ENCODE measurements around the gene ZNRF1. TPM values are rescaled to one million over a fixed set of nuclear protein-coding genes. Genes with fewer than 3 reads are reported as not detected.

ZNRF1 gene
- total RNA-seq, 2 donors from 2014 or later, result 15.3 to 19.8 TPM

- TF ChIP-seq CTCF (IDR thresholded peaks at IDR 0.05), result no peak
- no peak overlapping the region for H3K27ac ChIP-seq
- no peak overlapping the region for H3K4me3 ChIP-seq
- peaks cover 0 to 26% of the 10 kb centered on the region in 2 donors for H3K4me1 ChIP-seq
- no peaks in the 10 kb centered on the region for H3K9me3 ChIP-seq
- DNase-seq (ENCODE audit: low spot score), result no peak
- H3K36me3 ChIP-seq, result peaks cover 14% of the 10 kb centered on the region
- no peaks in the 10 kb centered on the region for H3K27me3 ChIP-seq
These were observed 99.4 kb downstream of the ZNRF1 start for GRCh38 chr16:75097941-75098901.

GRCh38 chr16:75099075-75099667 is 100.3 kb downstream of the ZNRF1 start:
- no peaks in the 10 kb centered on the region for H3K9me3 ChIP-seq
- H3K4me1 ChIP-seq, result peaks cover 0 to 26% of the 10 kb centered on the region in 2 donors
- H3K4me3 ChIP-seq, result no peak overlapping the region
- no peaks in the 10 kb centered on the region for H3K27me3 ChIP-seq
- no peak for TF ChIP-seq CTCF (IDR thresholded peaks at IDR 0.05)
- no peak overlapping the region for H3K27ac ChIP-seq
- no peak for DNase-seq (ENCODE audit: low spot score)
- peaks cover 8% of the 10 kb centered on the region for H3K36me3 ChIP-seq

GRCh38 chr16:75099738-75100602 is 101.1 kb downstream of the ZNRF1 start:
- H3K36me3 ChIP-seq, result peaks cover 4% of the 10 kb centered on the region
- H3K27me3 ChIP-seq, result no peaks in the 10 kb centered on the region
- no peak overlapping the region for H3K27ac ChIP-seq
- H3K4me1 ChIP-seq, result peaks cover 0 to 34% of the 10 kb centered on the region in 2 donors
- no peak overlapping the region for H3K4me3 ChIP-seq
- DNase-seq (ENCODE audit: low spot score), result peak; percentile 62
- peak in 1 of 2 donors; percentile 23 for TF ChIP-seq CTCF (IDR thresholded peaks at IDR 0.05)
- no peaks in the 10 kb centered on the region for H3K9me3 ChIP-seq

GRCh38 chr16:75100603-75100990 is 101.8 kb downstream of the ZNRF1 start:
- no peak overlapping the region for H3K4me3 ChIP-seq
- H3K9me3 ChIP-seq, result no peaks in the 10 kb centered on the region
- no peak overlapping the region for H3K27ac ChIP-seq
- TF ChIP-seq CTCF (IDR thresholded peaks at IDR 0.05), result no peak
- H3K27me3 ChIP-seq, result no peaks in the 10 kb centered on the region
- H3K36me3 ChIP-seq, result no peaks in the 10 kb centered on the region
- no peak for DNase-seq (ENCODE audit: low spot score)
- H3K4me1 ChIP-seq, result peaks cover 0 to 40% of the 10 kb centered on the region in 2 donors

- DNase-seq (ENCODE audit: low spot score), result no peak
- no peak for TF ChIP-seq CTCF (IDR thresholded peaks at IDR 0.05)
- no peak overlapping the region for H3K27ac ChIP-seq
- H3K27me3 ChIP-seq, result no peaks in the 10 kb centered on the region
- H3K4me1 ChIP-seq, result peaks cover 0 to 51% of the 10 kb centered on the region in 2 donors
- H3K36me3 ChIP-seq, result no peaks in the 10 kb centered on the region
- no peaks in the 10 kb centered on the region for H3K9me3 ChIP-seq
- H3K4me3 ChIP-seq, result no peak overlapping the region
These were observed 102.8 kb downstream of the ZNRF1 start for GRCh38 chr16:75101635-75102034.

Measured in right atrium auricular region (tissue), 2 donors.